ENCODE data around the gene GABRG2. TPM values are rescaled to one million over a fixed set of nuclear protein-coding genes. Genes with fewer than 3 reads are reported as not detected.

Gene GABRG2
- total RNA-seq, 1 donor from 2014 or later = 0.56 TPM

- no peaks in the 10 kb centered on the region for H3K4me1 Mint-ChIP-seq
- no peaks in the 10 kb centered on the region for H3K36me3 Mint-ChIP-seq
- no peak overlapping the region for H3K4me3 Mint-ChIP-seq
- no peak for TF ChIP-seq CTCF (IDR thresholded peaks at IDR 0.05; ENCODE audit: unreplicated experiment)
- no peak overlapping the region for H3K27ac Mint-ChIP-seq
- no peak for DNase-seq (ENCODE audit: low spot score in 2 of 2, unreplicated experiment in 2 of 2)
- H3K9me3 Mint-ChIP-seq = no peaks in the 10 kb centered on the region
- peaks cover 1% of the 10 kb centered on the region for H3K27me3 Mint-ChIP-seq (ENCODE audit: low read depth)
Measured at GRCh38 chr5:162091336-162091735, 23.8 kb downstream of the GABRG2 start.

- Mint-ChIP-seq H3K27ac (no peak overlapping the region), H3K9me3 (no peaks in the 10 kb centered on the region), H3K36me3 (no peaks in the 10 kb centered on the region), H3K27me3 (ENCODE audit: low read depth) (no peaks in the 10 kb centered on the region), H3K4me3 (no peak overlapping the region), H3K4me1 (no peaks in the 10 kb centered on the region)
- no peak for DNase-seq (ENCODE audit: low spot score in 2 of 2, unreplicated experiment in 2 of 2)
- no peak for TF ChIP-seq CTCF (IDR thresholded peaks at IDR 0.05; ENCODE audit: unreplicated experiment)
Measured at GRCh38 chr5:162096448-162096847, 28.9 kb downstream of the GABRG2 start.

GRCh38 chr5:162107591-162107990 lies 40.0 kb downstream of the GABRG2 start:
- no peaks in the 10 kb centered on the region for H3K36me3 Mint-ChIP-seq
- no peak for TF ChIP-seq CTCF (IDR thresholded peaks at IDR 0.05; ENCODE audit: unreplicated experiment)
- no peaks in the 10 kb centered on the region for H3K4me1 Mint-ChIP-seq
- no peak overlapping the region for H3K27ac Mint-ChIP-seq
- H3K4me3 Mint-ChIP-seq = no peak overlapping the region
- DNase-seq (ENCODE audit: low spot score in 2 of 2, unreplicated experiment in 2 of 2) = no peak
- no peaks in the 10 kb centered on the region for H3K27me3 Mint-ChIP-seq (ENCODE audit: low read depth)
- no peaks in the 10 kb centered on the region for H3K9me3 Mint-ChIP-seq

- no peaks in the 10 kb centered on the region for H3K4me1 Mint-ChIP-seq
- TF ChIP-seq CTCF (IDR thresholded peaks at IDR 0.05; ENCODE audit: unreplicated experiment) = no peak
- H3K9me3 Mint-ChIP-seq = no peaks in the 10 kb centered on the region
- H3K27ac Mint-ChIP-seq = no peak overlapping the region
- H3K4me3 Mint-ChIP-seq = no peak overlapping the region
- H3K36me3 Mint-ChIP-seq = no peaks in the 10 kb centered on the region
- no peak for DNase-seq (ENCODE audit: low spot score in 2 of 2, unreplicated experiment in 2 of 2)
- H3K27me3 Mint-ChIP-seq (ENCODE audit: low read depth) = no peaks in the 10 kb centered on the region
Measured at GRCh38 chr5:162119801-162120200, 52.2 kb downstream of the GABRG2 start.

GRCh38 chr5:162128117-162128516 lies 60.5 kb downstream of the GABRG2 start:
- no peaks in the 10 kb centered on the region for H3K36me3 Mint-ChIP-seq
- DNase-seq (ENCODE audit: low spot score in 2 of 2, unreplicated experiment in 2 of 2) = no peak
- H3K4me1 Mint-ChIP-seq = peaks cover 6% of the 10 kb centered on the region
- no peak overlapping the region for H3K4me3 Mint-ChIP-seq
- no peak for TF ChIP-seq CTCF (IDR thresholded peaks at IDR 0.05; ENCODE audit: unreplicated experiment)
- no peak overlapping the region for H3K27ac Mint-ChIP-seq
- H3K9me3 Mint-ChIP-seq = no peaks in the 10 kb centered on the region
- no peaks in the 10 kb centered on the region for H3K27me3 Mint-ChIP-seq (ENCODE audit: low read depth)

GRCh38 chr5:162132348-162132747 lies 64.8 kb downstream of the GABRG2 start:
- no peak overlapping the region for H3K4me3 Mint-ChIP-seq
- H3K27me3 Mint-ChIP-seq (ENCODE audit: low read depth) = no peaks in the 10 kb centered on the region
- H3K9me3 Mint-ChIP-seq = no peaks in the 10 kb centered on the region

More at GRCh38 chr5:162132348-162132747, 64.8 kb downstream of the GABRG2 start:
- no peak overlapping the region for H3K27ac Mint-ChIP-seq
- no peak for TF ChIP-seq CTCF (IDR thresholded peaks at IDR 0.05; ENCODE audit: unreplicated experiment)
- no peaks in the 10 kb centered on the region for H3K36me3 Mint-ChIP-seq
- no peak for DNase-seq (ENCODE audit: low spot score in 2 of 2, unreplicated experiment in 2 of 2)
- peaks cover 6% of the 10 kb centered on the region for H3K4me1 Mint-ChIP-seq

Data from mesothelial cell of epicardium (in vitro differentiated cells).